ENCODE results near the gene POU2F1.
A peak's percentile ranks its signal among the peaks of the same experiment; 100 is the strongest.

The POU2F1 gene

GRCh38 chr1:167454894-167455785 is 234.5 kb downstream of the POU2F1 start:
- peak overlapping the region; percentile 74 for H3K27ac ChIP-seq
- TF ChIP-seq CTCF (conservative IDR thresholded peaks at IDR 0.05), result no peak

GRCh38 chr1:167455786-167456446 is 235.2 kb downstream of the POU2F1 start:
- peak overlapping the region; percentile 74 for H3K27ac ChIP-seq
- no peak for TF ChIP-seq CTCF (conservative IDR thresholded peaks at IDR 0.05)

GRCh38 chr1:167456524-167456923 is 235.8 kb downstream of the POU2F1 start:
- no peak for TF ChIP-seq CTCF (conservative IDR thresholded peaks at IDR 0.05)
- no peak overlapping the region for H3K27ac ChIP-seq

- TF ChIP-seq CTCF (conservative IDR thresholded peaks at IDR 0.05), result no peak
- no peak overlapping the region for H3K27ac ChIP-seq
Measured at GRCh38 chr1:167456926-167457325, 236.2 kb downstream of the POU2F1 start.

GRCh38 chr1:167457936-167458584 is 237.4 kb downstream of the POU2F1 start:
- TF ChIP-seq CTCF (conservative IDR thresholded peaks at IDR 0.05), result no peak
- no peak overlapping the region for H3K27ac ChIP-seq

GRCh38 chr1:167460836-167461235 is 240.2 kb downstream of the POU2F1 start:
- no peak for TF ChIP-seq CTCF (conservative IDR thresholded peaks at IDR 0.05)
- H3K27ac ChIP-seq, result no peak overlapping the region

- no peak for TF ChIP-seq CTCF (conservative IDR thresholded peaks at IDR 0.05)
- H3K27ac ChIP-seq, result no peak overlapping the region
Measured at GRCh38 chr1:167462341-167462740, 241.7 kb downstream of the POU2F1 start.

Measured in VCaP (cell line).